ENCODE data around the gene JAZF1.
"Not testable (repeated sequence)": the region's sequence is repeated elsewhere in the genome, so short reads cannot be mapped to it uniquely, and the experiment has no call there.

Gene JAZF1

GRCh38 chr7:27856703-27857485 is 323.7 kb downstream of the JAZF1 start:
- not testable (repeated sequence) for DNase-seq

- no peak for DNase-seq
These were observed 330.1 kb downstream of the JAZF1 start for GRCh38 chr7:27850531-27850930.

GRCh38 chr7:27846388-27846787 is 334.2 kb downstream of the JAZF1 start:
- no peak for DNase-seq

GRCh38 chr7:27843584-27844305 is 336.9 kb downstream of the JAZF1 start:
- no peak for DNase-seq

- no peak for DNase-seq
These were observed 337.7 kb downstream of the JAZF1 start for GRCh38 chr7:27842851-27843250.

GRCh38 chr7:27842094-27842692 is 338.4 kb downstream of the JAZF1 start:
- no peak for DNase-seq

GRCh38 chr7:27840760-27841364 is 339.7 kb downstream of the JAZF1 start:
- no peak for DNase-seq

- DNase-seq = no peak
These were observed 340.3 kb downstream of the JAZF1 start for GRCh38 chr7:27840313-27840712.

GRCh38 chr7:27839099-27839498 is 341.5 kb downstream of the JAZF1 start:
- no peak for DNase-seq

GRCh38 chr7:27836536-27836935 is 344.1 kb downstream of the JAZF1 start:
- DNase-seq = no peak

- DNase-seq = no peak
These were observed 345.2 kb downstream of the JAZF1 start for GRCh38 chr7:27835376-27835775.

GRCh38 chr7:27834179-27834921 is 346.2 kb downstream of the JAZF1 start:
- DNase-seq = no peak

GRCh38 chr7:27826357-27826756 is 354.2 kb downstream of the JAZF1 start:
- no peak for DNase-seq

GRCh38 chr7:27825891-27826290 is 354.7 kb downstream of the JAZF1 start:
- no peak for DNase-seq

GRCh38 chr7:27822245-27822644 is 358.4 kb downstream of the JAZF1 start:
- no peak for DNase-seq

GRCh38 chr7:27812706-27813105 is 367.9 kb downstream of the JAZF1 start:
- no peak for DNase-seq

- DNase-seq = no peak
These were observed 370.4 kb downstream of the JAZF1 start for GRCh38 chr7:27810186-27810585.

- DNase-seq = no peak
These were observed 372.0 kb downstream of the JAZF1 start for GRCh38 chr7:27808626-27809025.

GRCh38 chr7:27804139-27804538 is 376.5 kb downstream of the JAZF1 start:
- no peak for DNase-seq

GRCh38 chr7:27802999-27803398 is 377.6 kb downstream of the JAZF1 start:
- DNase-seq = no peak

- DNase-seq = no peak
These were observed 381.4 kb downstream of the JAZF1 start for GRCh38 chr7:27799212-27799611.

- DNase-seq = no peak
These were observed 384.6 kb downstream of the JAZF1 start for GRCh38 chr7:27795977-27796376.

- no peak for DNase-seq
These were observed 386.8 kb downstream of the JAZF1 start for GRCh38 chr7:27793780-27794179.
